ENCODE measurements around the gene MEA1.

The MEA1 gene

GRCh38 chr6:43040542-43041257 lies 27.0 kb upstream of the MEA1 start:
- no peak overlapping the region for H3K4me3 ChIP-seq (ENCODE audit: low read depth, low read length)
- H3K9me3 ChIP-seq, result no peaks in the 10 kb centered on the region
- no peaks in the 10 kb centered on the region for H3K27me3 ChIP-seq
- no peak for DNase-seq
- no peaks in the 10 kb centered on the region; the same call in 1 of the 2 replicates for H3K4me1 ChIP-seq
- no peak for TF ChIP-seq CTCF (IDR thresholded peaks at IDR 0.05; ENCODE audit: low read depth, low read length)
- peaks cover 11% of the 10 kb centered on the region for H3K36me3 ChIP-seq

- Histone ChIP-seq H3K4me3 (ENCODE audit: low read depth, low read length) (no peak overlapping the region), H3K9me3 (no peaks in the 10 kb centered on the region), H3K4me1 (no peaks in the 10 kb centered on the region; the same call in 1 of the 2 replicates), H3K27me3 (no peaks in the 10 kb centered on the region), H3K36me3 (peaks cover 20% of the 10 kb centered on the region)
- DNase-seq, result no peak
- TF ChIP-seq CTCF (IDR thresholded peaks at IDR 0.05; ENCODE audit: low read depth, low read length), result no peak
Measured at GRCh38 chr6:43038727-43039126, 25.0 kb upstream of the MEA1 start.

GRCh38 chr6:43037706-43038105 lies 24.0 kb upstream of the MEA1 start:
- Histone ChIP-seq H3K9me3 (no peaks in the 10 kb centered on the region), H3K4me3 (ENCODE audit: low read depth, low read length) (no peak overlapping the region), H3K4me1 (no peaks in the 10 kb centered on the region; the same call in 1 of the 2 replicates), H3K36me3 (peaks cover 16% of the 10 kb centered on the region), H3K27me3 (no peaks in the 10 kb centered on the region)
- DNase-seq, result no peak
- TF ChIP-seq CTCF (IDR thresholded peaks at IDR 0.05; ENCODE audit: low read depth, low read length), result no peak

- peaks cover 18% of the 10 kb centered on the region for H3K36me3 ChIP-seq
- H3K9me3 ChIP-seq, result no peaks in the 10 kb centered on the region
Measured at GRCh38 chr6:43037197-43037596, 23.5 kb upstream of the MEA1 start.

GRCh38 chr6:43036712-43037111 lies 23.0 kb upstream of the MEA1 start:
- peaks cover 18% of the 10 kb centered on the region for H3K36me3 ChIP-seq
- no peak for DNase-seq
- H3K4me3 ChIP-seq (ENCODE audit: low read depth, low read length), result no peak overlapping the region
- H3K4me1 ChIP-seq, result no peaks in the 10 kb centered on the region; the same call in 1 of the 2 replicates
- TF ChIP-seq CTCF (IDR thresholded peaks at IDR 0.05; ENCODE audit: low read depth, low read length), result no peak
- no peaks in the 10 kb centered on the region for H3K27me3 ChIP-seq
- no peaks in the 10 kb centered on the region for H3K9me3 ChIP-seq

More at GRCh38 chr6:43037197-43037596, 23.5 kb upstream of the MEA1 start:
- Histone ChIP-seq H3K4me3 (ENCODE audit: low read depth, low read length) (no peak overlapping the region), H3K27me3 (no peaks in the 10 kb centered on the region), H3K4me1 (no peaks in the 10 kb centered on the region; the same call in 1 of the 2 replicates)
- no peak for DNase-seq
- no peak for TF ChIP-seq CTCF (IDR thresholded peaks at IDR 0.05; ENCODE audit: low read depth, low read length)

GRCh38 chr6:43035495-43036194 lies 21.9 kb upstream of the MEA1 start:
- H3K36me3 ChIP-seq, result peaks cover 18% of the 10 kb centered on the region

More at GRCh38 chr6:43035495-43036194, 21.9 kb upstream of the MEA1 start:
- no peaks in the 10 kb centered on the region for H3K4me1 ChIP-seq
- no peak for DNase-seq
- no peaks in the 10 kb centered on the region for H3K27me3 ChIP-seq
- no peaks in the 10 kb centered on the region for H3K9me3 ChIP-seq
- no peak overlapping the region for H3K4me3 ChIP-seq (ENCODE audit: low read depth, low read length)
- no peak for TF ChIP-seq CTCF (IDR thresholded peaks at IDR 0.05; ENCODE audit: low read depth, low read length)

Data from BE2C (cell line).